GM12892 (cell line): Measurements from ENCODE around the gene SURF4.

ENCODE experiments used
- POLR2A ChIP-seq: IDR thresholded peaks from 2 replicates; pipeline ENCODE4 v1.6.1; 2011; ENCODE audit warnings: low read depth, low read length, control low read depth
- POLR2AphosphoS5 ChIP-seq: IDR thresholded peaks from 2 replicates; pipeline ENCODE4 v1.6.1; 2011; ENCODE audit warnings: low read depth, low read length, control low read depth

GRCh38 chr9:133383438-133383837, 7.6 kb upstream of the SURF4 start:
- TF ChIP-seq POLR2AphosphoS5 (no peak), POLR2A (no peak)
